Naive B cell (primary cell): ENCODE measurements around the gene ERC2. TPM values are rescaled to one million over a fixed set of nuclear protein-coding genes. Genes with fewer than 3 reads are reported as not detected.

Source experiments
- ATAC-seq, 2 donors: fragments of 150-1000 bp; cut with Tn5 transposase; 2 replicates each; pipeline ENCODE4 v1.10.0; 2021; ENCODE audit warnings: low read depth in 2 of 2, mild to moderate bottlenecking in 2 of 2, moderate library complexity in 2 of 2
- DNase-seq: peaks from one replicate; pipeline ENCODE4 v3.0.0; 2022
- H3K27ac Mint-ChIP-seq, 6 donors: one replicate each; pipeline ENCODE4 v1.8.0; 2020 to 2022; ENCODE audit warnings: mild to moderate bottlenecking in 6 of 6, mixed read lengths in 6 of 6, moderate library complexity in 5 of 6, inconsistent platforms in 2 of 6
- H3K27me3 Mint-ChIP-seq, 3 donors: one replicate each; pipeline ENCODE4 v1.8.0; 2021 to 2022; ENCODE audit warnings: mixed read lengths in 3 of 3, mild to moderate bottlenecking in 1 of 3
- H3K36me3 Mint-ChIP-seq, 2 donors: one replicate each; pipeline ENCODE4 v1.8.0; 2020 to 2022; ENCODE audit warnings: mixed read lengths in 2 of 2, inconsistent platforms in 1 of 2, mild to moderate bottlenecking in 1 of 2
- H3K4me1 Mint-ChIP-seq, 3 donors: one replicate each; pipeline ENCODE4 v1.8.0; 2020 to 2022; ENCODE audit warnings: mixed read lengths in 3 of 3, inconsistent platforms in 1 of 3, mild to moderate bottlenecking in 1 of 3, moderate library complexity in 1 of 3
- H3K4me3 Mint-ChIP-seq, 8 donors: one replicate each; pipeline ENCODE4 v1.8.0; 2020 to 2022; ENCODE audit warnings: mild to moderate bottlenecking in 8 of 8, mixed read lengths in 8 of 8, moderate library complexity in 8 of 8, inconsistent platforms in 2 of 8
- H3K9me3 Mint-ChIP-seq, 7 donors: one replicate each; pipeline ENCODE4 v1.8.0; 2020 to 2022; ENCODE audit warnings: mixed read lengths in 7 of 7, mild to moderate bottlenecking in 5 of 7, inconsistent platforms in 2 of 7, moderate library complexity in 1 of 7
- polyA plus RNA-seq, 6 donors: library from polyadenylated mRNA; unstranded; fragments of 300-500 nt; fragmentation: Illumina TruSeq; gene quantifications; one replicate each; pipeline ENCODE4 v1.2.3, GENCODE V29; 2021; ENCODE audit warnings: low read depth in 6 of 6

Gene ERC2
- polyA plus RNA-seq, 6 donors from 2014 or later, result not detected

GRCh38 chr3:55669133-55669532 lies 799.1 kb downstream of the ERC2 start:
- peaks cover 0 to 5% (median 2%) of the 10 kb centered on the region in 7 donors for H3K9me3 Mint-ChIP-seq
- ATAC-seq (no peak), DNase-seq (no peak)
- no peaks in the 10 kb centered on the region for H3K36me3 Mint-ChIP-seq
- no peaks in the 10 kb centered on the region for H3K4me1 Mint-ChIP-seq
- no peaks in the 10 kb centered on the region for H3K27me3 Mint-ChIP-seq
- H3K4me3 Mint-ChIP-seq, result no peak overlapping the region
- no peak overlapping the region for H3K27ac Mint-ChIP-seq

DNA sequence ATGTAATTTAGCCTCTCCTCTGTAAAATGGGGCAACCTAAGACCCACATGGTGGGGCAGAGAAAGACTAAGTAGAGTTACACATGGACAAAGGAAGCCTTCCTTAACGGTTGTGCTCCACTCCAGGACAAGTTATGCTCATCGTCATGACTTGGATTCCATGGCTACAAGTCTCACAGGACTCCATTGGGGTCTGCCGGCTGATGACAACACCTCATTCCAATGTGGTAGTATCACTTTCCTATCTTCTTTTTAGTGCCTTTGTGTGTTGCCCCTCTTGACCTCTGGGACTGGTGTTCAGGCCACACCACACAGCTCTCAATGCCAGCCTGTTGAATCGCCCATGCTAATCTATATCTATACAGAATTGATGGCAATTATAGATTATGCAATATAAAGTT lies 799.9 kb downstream of the ERC2 start:
- Mint-ChIP-seq H3K4me1 (no peaks in the 10 kb centered on the region), H3K4me3 (no peak overlapping the region), H3K27ac (no peak overlapping the region), H3K27me3 (no peaks in the 10 kb centered on the region), H3K9me3 (peaks cover 0 to 5% (median 2%) of the 10 kb centered on the region in 7 donors), H3K36me3 (no peaks in the 10 kb centered on the region)
- ATAC-seq, result no peak
- DNase-seq, result no peak

DNA sequence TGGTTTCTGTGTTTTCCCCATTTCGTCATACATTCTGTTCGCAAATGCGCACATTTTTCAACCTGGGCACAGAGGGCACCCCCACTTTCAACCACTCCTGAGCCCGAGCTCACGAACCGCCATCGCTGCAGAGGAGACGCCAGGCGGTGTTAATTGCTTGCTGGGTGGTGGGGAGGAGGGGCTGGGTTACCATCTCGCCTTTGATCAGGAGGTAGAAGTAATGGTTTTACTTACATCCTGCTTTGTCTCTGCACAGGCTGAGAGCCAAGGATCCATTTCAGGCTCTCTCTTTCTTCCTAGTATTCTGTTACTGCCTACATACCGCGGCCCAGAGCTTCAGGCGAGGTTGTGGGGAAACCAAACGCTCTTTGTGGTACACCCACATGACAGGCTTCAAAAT lies 803.9 kb downstream of the ERC2 start:
- Mint-ChIP-seq H3K27ac (no peak overlapping the region), H3K4me3 (no peak overlapping the region)

DNA sequence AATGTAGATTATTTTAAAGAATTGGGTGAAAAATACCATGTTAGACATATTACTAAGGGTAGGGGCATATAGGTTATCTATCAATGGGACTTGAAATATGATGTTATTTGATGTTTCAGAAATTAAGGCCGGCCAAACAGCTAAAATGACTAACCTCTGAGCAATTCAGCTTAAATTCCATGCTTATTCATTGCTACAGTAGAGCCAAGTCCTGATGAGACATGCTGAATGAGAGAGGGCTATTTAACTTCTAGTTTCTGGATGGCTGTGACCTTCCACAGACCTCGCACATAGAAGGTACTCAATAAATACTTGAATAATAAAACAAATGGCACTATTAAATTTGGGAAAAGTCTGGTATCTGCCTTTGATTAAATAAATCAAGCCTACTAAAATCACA lies 805.6 kb downstream of the ERC2 start:
- DNase-seq (no peak), ATAC-seq (no peak)
- Mint-ChIP-seq H3K36me3 (no peaks in the 10 kb centered on the region), H3K4me3 (no peak overlapping the region), H3K9me3 (peaks cover 0 to 10% (median 0%) of the 10 kb centered on the region in 7 donors), H3K27ac (no peak overlapping the region), H3K27me3 (no peaks in the 10 kb centered on the region), H3K4me1 (no peaks in the 10 kb centered on the region)

More for the DNA sequence above, 803.9 kb downstream of the ERC2 start:
- Mint-ChIP-seq H3K4me1 (no peaks in the 10 kb centered on the region), H3K9me3 (peaks cover 0 to 10% (median 0%) of the 10 kb centered on the region in 7 donors), H3K27me3 (no peaks in the 10 kb centered on the region), H3K36me3 (no peaks in the 10 kb centered on the region)
- no peak for DNase-seq
- ATAC-seq, result no peak

- ATAC-seq (no peak), DNase-seq (no peak)
- H3K36me3 Mint-ChIP-seq, result no peaks in the 10 kb centered on the region
- peaks cover 0 to 10% (median 0%) of the 10 kb centered on the region in 7 donors for H3K9me3 Mint-ChIP-seq
- no peak overlapping the region for H3K4me3 Mint-ChIP-seq
- H3K4me1 Mint-ChIP-seq, result no peaks in the 10 kb centered on the region
- no peaks in the 10 kb centered on the region for H3K27me3 Mint-ChIP-seq
- H3K27ac Mint-ChIP-seq, result no peak overlapping the region
Observed at GRCh38 chr3:55661571-55661970, 806.7 kb downstream of the ERC2 start.

DNA sequence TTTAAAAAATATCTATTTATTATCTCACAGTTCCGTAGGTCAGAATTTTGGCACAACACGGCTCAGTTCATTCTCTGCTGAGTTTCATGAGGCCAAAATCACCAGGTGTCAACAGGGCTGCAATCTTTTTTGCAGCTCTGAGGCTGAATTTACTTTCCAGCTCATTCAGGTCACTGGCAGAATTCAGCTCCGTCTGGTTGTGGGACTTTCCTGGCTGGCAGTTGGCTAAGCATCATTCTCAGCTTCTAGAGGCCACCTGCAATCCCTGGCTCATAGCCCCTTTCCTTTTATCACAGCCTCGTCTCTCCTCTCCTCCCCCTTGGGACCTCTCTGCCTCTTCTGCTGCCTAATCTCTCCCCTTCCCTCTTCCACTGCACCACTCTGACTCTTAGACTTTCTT lies 807.1 kb downstream of the ERC2 start:
- DNase-seq (no peak), ATAC-seq (no peak)
- no peaks in the 10 kb centered on the region for H3K27me3 Mint-ChIP-seq
- no peak overlapping the region for H3K27ac Mint-ChIP-seq
- H3K36me3 Mint-ChIP-seq, result no peaks in the 10 kb centered on the region
- H3K9me3 Mint-ChIP-seq, result peaks cover 0 to 10% (median 0%) of the 10 kb centered on the region in 7 donors
- no peaks in the 10 kb centered on the region for H3K4me1 Mint-ChIP-seq
- H3K4me3 Mint-ChIP-seq, result no peak overlapping the region

DNA sequence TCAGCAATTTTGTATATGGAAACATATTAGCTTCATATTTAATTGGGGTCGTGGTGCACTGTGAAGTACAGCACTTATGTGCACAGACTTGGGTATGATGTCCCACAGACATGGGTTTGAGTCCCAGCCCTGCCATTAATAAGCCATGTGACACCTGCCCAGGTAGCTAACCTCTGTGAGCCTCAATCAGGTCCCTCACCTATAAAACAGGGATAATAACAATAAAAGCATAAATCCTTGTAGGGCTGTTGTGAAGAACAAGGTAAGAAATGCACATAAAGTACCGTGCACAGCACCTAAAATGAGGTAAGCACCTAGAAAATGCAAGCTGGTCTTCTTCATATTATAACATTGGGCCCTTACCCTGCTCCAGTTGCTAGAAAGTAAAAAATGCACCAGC lies 807.6 kb downstream of the ERC2 start:
- no peaks in the 10 kb centered on the region for H3K36me3 Mint-ChIP-seq
- peaks cover 0 to 10% (median 0%) of the 10 kb centered on the region in 7 donors for H3K9me3 Mint-ChIP-seq
- no peak for ATAC-seq
- no peak for DNase-seq
- H3K27ac Mint-ChIP-seq, result no peak overlapping the region
- H3K4me3 Mint-ChIP-seq, result no peak overlapping the region
- no peaks in the 10 kb centered on the region for H3K4me1 Mint-ChIP-seq
- no peaks in the 10 kb centered on the region for H3K27me3 Mint-ChIP-seq

- peaks cover 0 to 10% (median 0%) of the 10 kb centered on the region in 7 donors for H3K9me3 Mint-ChIP-seq
- no peaks in the 10 kb centered on the region for H3K36me3 Mint-ChIP-seq
- no peaks in the 10 kb centered on the region for H3K27me3 Mint-ChIP-seq
- DNase-seq, result no peak
- no peak overlapping the region for H3K27ac Mint-ChIP-seq
- ATAC-seq, result no peak
- H3K4me3 Mint-ChIP-seq, result no peak overlapping the region
- no peaks in the 10 kb centered on the region for H3K4me1 Mint-ChIP-seq
Observed at GRCh38 chr3:55659701-55660100, 808.6 kb downstream of the ERC2 start.

- Mint-ChIP-seq H3K27ac (no peak overlapping the region), H3K4me1 (no peaks in the 10 kb centered on the region), H3K4me3 (no peak overlapping the region), H3K36me3 (no peaks in the 10 kb centered on the region), H3K27me3 (no peaks in the 10 kb centered on the region), H3K9me3 (peaks cover 0 to 10% (median 0%) of the 10 kb centered on the region in 7 donors)
- ATAC-seq (no peak), DNase-seq (no peak)
Observed at GRCh38 chr3:55658690-55659562, 809.3 kb downstream of the ERC2 start.

DNA sequence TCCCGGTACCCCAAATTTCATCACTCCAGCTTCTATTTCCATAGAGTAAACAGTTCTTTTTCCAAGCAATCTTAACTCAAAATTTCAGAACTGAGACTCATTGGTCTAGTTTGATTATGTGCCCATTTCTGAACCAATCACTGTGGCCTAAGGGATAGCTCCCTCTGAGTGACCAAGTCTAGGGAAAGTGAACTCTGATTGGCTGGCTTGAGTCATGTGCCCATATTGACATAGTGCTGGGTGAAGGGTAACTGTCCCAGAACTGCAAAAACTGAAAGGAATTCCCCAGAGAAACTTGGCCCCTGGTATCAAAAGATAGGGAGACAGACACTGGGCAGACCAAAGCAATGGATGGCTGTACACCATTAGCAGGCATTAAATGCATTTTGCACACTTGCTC lies 810.0 kb downstream of the ERC2 start:
- ATAC-seq (no peak), DNase-seq (no peak)
- H3K27ac Mint-ChIP-seq, result no peak overlapping the region
- no peak overlapping the region for H3K4me3 Mint-ChIP-seq
- no peaks in the 10 kb centered on the region for H3K27me3 Mint-ChIP-seq
- no peaks in the 10 kb centered on the region for H3K36me3 Mint-ChIP-seq
- no peaks in the 10 kb centered on the region for H3K4me1 Mint-ChIP-seq
- peaks cover 0 to 10% (median 0%) of the 10 kb centered on the region in 7 donors for H3K9me3 Mint-ChIP-seq

GRCh38 chr3:55655544-55655943 lies 812.7 kb downstream of the ERC2 start:
- Mint-ChIP-seq H3K27me3 (peaks cover 0 to under 1% (median 0%) of the 10 kb centered on the region in 3 donors), H3K4me3 (no peak overlapping the region)

DNA sequence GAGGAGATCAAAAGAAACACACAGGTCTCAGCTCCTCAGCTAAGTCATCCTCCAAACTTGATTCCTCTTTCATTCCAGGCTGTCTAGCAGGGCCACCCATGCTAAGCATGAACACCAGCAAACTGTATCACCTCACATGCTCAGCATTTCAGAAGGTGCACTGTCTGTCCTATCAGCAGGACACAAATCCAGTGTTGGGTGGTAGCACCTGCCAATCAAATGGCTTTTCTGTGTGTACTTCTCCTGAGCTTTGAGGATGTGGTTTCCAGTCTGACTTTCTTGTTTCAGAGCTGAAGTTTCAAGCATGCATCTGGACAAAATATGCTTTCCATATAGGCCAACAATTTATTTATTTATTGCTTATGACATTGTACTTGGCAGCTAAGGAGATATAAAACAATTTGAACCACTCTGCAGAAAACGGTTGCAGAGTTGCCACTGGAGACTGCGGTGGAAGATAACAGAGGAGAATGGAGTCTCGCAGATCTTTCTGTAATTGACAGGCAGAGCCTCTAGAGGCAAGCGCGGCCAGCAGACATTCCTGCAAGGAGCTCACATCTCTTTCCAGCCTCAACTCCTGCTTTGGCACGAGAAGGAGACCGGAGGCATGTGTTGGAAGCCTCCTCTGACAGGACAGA lies 814.0 kb downstream of the ERC2 start:
- ATAC-seq, result no peak
- Mint-ChIP-seq H3K27me3 (peaks cover 0 to 5% (median 0%) of the 10 kb centered on the region in 3 donors), H3K9me3 (peaks cover 0 to 3% (median 0%) of the 10 kb centered on the region in 7 donors), H3K36me3 (no peaks in the 10 kb centered on the region), H3K4me1 (no peaks in the 10 kb centered on the region), H3K27ac (no peak overlapping the region), H3K4me3 (peak overlapping the region in 1 of 8 donors; percentile 60)
- no peak for DNase-seq

More at GRCh38 chr3:55655544-55655943, 812.7 kb downstream of the ERC2 start:
- DNase-seq (no peak), ATAC-seq (no peak)
- peaks cover 0 to 6% (median 0%) of the 10 kb centered on the region in 7 donors for H3K9me3 Mint-ChIP-seq
- no peaks in the 10 kb centered on the region for H3K4me1 Mint-ChIP-seq
- H3K36me3 Mint-ChIP-seq, result no peaks in the 10 kb centered on the region
- no peak overlapping the region for H3K27ac Mint-ChIP-seq

GRCh38 chr3:55651011-55651410 lies 817.3 kb downstream of the ERC2 start:
- Mint-ChIP-seq H3K9me3 (peaks cover 0 to 3% (median 0%) of the 10 kb centered on the region in 7 donors), H3K4me1 (no peaks in the 10 kb centered on the region), H3K27ac (no peak overlapping the region), H3K4me3 (no peak overlapping the region), H3K27me3 (peaks cover 0 to 5% (median 0%) of the 10 kb centered on the region in 3 donors), H3K36me3 (no peaks in the 10 kb centered on the region)
- DNase-seq (no peak), ATAC-seq (no peak)

GRCh38 chr3:55650011-55650410 lies 818.3 kb downstream of the ERC2 start:
- ATAC-seq, result no peak
- Mint-ChIP-seq H3K4me3 (no peak overlapping the region), H3K4me1 (no peaks in the 10 kb centered on the region), H3K9me3 (peaks cover 0 to 3% (median 0%) of the 10 kb centered on the region in 7 donors), H3K27me3 (peaks cover 0 to 5% (median 0%) of the 10 kb centered on the region in 3 donors), H3K36me3 (no peaks in the 10 kb centered on the region), H3K27ac (no peak overlapping the region)
- DNase-seq, result no peak
